ENCODE measurements around the gene M6PR. TPM values are rescaled to one million over a fixed set of nuclear protein-coding genes. Genes with fewer than 3 reads are reported as not detected.

M6PR gene
- total RNA-seq, 1 donor from 2014 or later: 117 TPM

- Mint-ChIP-seq H3K27me3 (ENCODE audit: low read depth) (no peaks in the 10 kb centered on the region), H3K36me3 (peaks cover 5% of the 10 kb centered on the region), H3K9me3 (peaks cover 30% of the 10 kb centered on the region), H3K4me1 (no peaks in the 10 kb centered on the region), H3K27ac (no peak overlapping the region), H3K4me3 (no peak overlapping the region)
- TF ChIP-seq CTCF (IDR thresholded peaks at IDR 0.05; ENCODE audit: unreplicated experiment): no peak
- no peak for DNase-seq (ENCODE audit: low spot score in 2 of 2, unreplicated experiment in 2 of 2)
Observed at GRCh38 chr12:8980137-8980536, 30.7 kb upstream of the M6PR start.

GRCh38 chr12:8970432-8970831 lies 21.0 kb upstream of the M6PR start:
- no peaks in the 10 kb centered on the region for H3K4me1 Mint-ChIP-seq
- peaks cover 6% of the 10 kb centered on the region for H3K36me3 Mint-ChIP-seq
- H3K27me3 Mint-ChIP-seq (ENCODE audit: low read depth): no peaks in the 10 kb centered on the region

GRCh38 chr12:8969861-8970411 lies 20.5 kb upstream of the M6PR start:
- Mint-ChIP-seq H3K9me3 (peaks cover 23% of the 10 kb centered on the region), H3K27ac (no peak overlapping the region), H3K4me1 (no peaks in the 10 kb centered on the region), H3K4me3 (no peak overlapping the region), H3K36me3 (peaks cover 6% of the 10 kb centered on the region), H3K27me3 (ENCODE audit: low read depth) (no peaks in the 10 kb centered on the region)
- no peak for DNase-seq (ENCODE audit: low spot score in 2 of 2, unreplicated experiment in 2 of 2)
- no peak for TF ChIP-seq CTCF (IDR thresholded peaks at IDR 0.05; ENCODE audit: unreplicated experiment)

More at GRCh38 chr12:8970432-8970831, 21.0 kb upstream of the M6PR start:
- no peak overlapping the region for H3K27ac Mint-ChIP-seq
- H3K9me3 Mint-ChIP-seq: peaks cover 22% of the 10 kb centered on the region
- H3K4me3 Mint-ChIP-seq: no peak overlapping the region
- no peak for DNase-seq (ENCODE audit: low spot score in 2 of 2, unreplicated experiment in 2 of 2)
- no peak for TF ChIP-seq CTCF (IDR thresholded peaks at IDR 0.05; ENCODE audit: unreplicated experiment)

- no peak overlapping the region for H3K4me3 Mint-ChIP-seq
- no peak for DNase-seq (ENCODE audit: low spot score in 2 of 2, unreplicated experiment in 2 of 2)
- no peaks in the 10 kb centered on the region for H3K27me3 Mint-ChIP-seq (ENCODE audit: low read depth)
- no peak overlapping the region for H3K27ac Mint-ChIP-seq
- peaks cover 6% of the 10 kb centered on the region for H3K36me3 Mint-ChIP-seq
- peaks cover 32% of the 10 kb centered on the region for H3K9me3 Mint-ChIP-seq
- no peaks in the 10 kb centered on the region for H3K4me1 Mint-ChIP-seq
- TF ChIP-seq CTCF (IDR thresholded peaks at IDR 0.05; ENCODE audit: unreplicated experiment): no peak
Observed at GRCh38 chr12:8968761-8969160, 19.3 kb upstream of the M6PR start.

- Mint-ChIP-seq H3K36me3 (peaks cover 4% of the 10 kb centered on the region), H3K9me3 (peaks cover 22% of the 10 kb centered on the region), H3K4me3 (no peak overlapping the region), H3K27me3 (ENCODE audit: low read depth) (no peaks in the 10 kb centered on the region), H3K27ac (no peak overlapping the region), H3K4me1 (peaks cover 10% of the 10 kb centered on the region)
- TF ChIP-seq CTCF (IDR thresholded peaks at IDR 0.05; ENCODE audit: unreplicated experiment): no peak
- no peak for DNase-seq (ENCODE audit: low spot score in 2 of 2, unreplicated experiment in 2 of 2)
Observed at GRCh38 chr12:8960176-8960575, 10.7 kb upstream of the M6PR start.

- no peak overlapping the region for H3K27ac Mint-ChIP-seq
- no peak for TF ChIP-seq CTCF (IDR thresholded peaks at IDR 0.05; ENCODE audit: unreplicated experiment)
- DNase-seq (ENCODE audit: low spot score in 2 of 2, unreplicated experiment in 2 of 2): no peak
- peaks cover 10% of the 10 kb centered on the region for H3K4me1 Mint-ChIP-seq
- no peak overlapping the region for H3K4me3 Mint-ChIP-seq
- no peaks in the 10 kb centered on the region for H3K27me3 Mint-ChIP-seq (ENCODE audit: low read depth)
- peaks cover 14% of the 10 kb centered on the region for H3K36me3 Mint-ChIP-seq
- H3K9me3 Mint-ChIP-seq: peaks cover 19% of the 10 kb centered on the region
Observed at GRCh38 chr12:8958066-8958465, 8.6 kb upstream of the M6PR start.
